ENCODE measurements around the gene DNPH1. TPM values are rescaled to one million over a fixed set of nuclear protein-coding genes. Genes with fewer than 3 reads are reported as not detected.

DNPH1 gene
- total and polyA plus RNA-seq, 2 donors (not counting 3 experiments of a cell fraction or from before 2014, with no cell fraction given) = 37.7 to 120 TPM

DNA sequence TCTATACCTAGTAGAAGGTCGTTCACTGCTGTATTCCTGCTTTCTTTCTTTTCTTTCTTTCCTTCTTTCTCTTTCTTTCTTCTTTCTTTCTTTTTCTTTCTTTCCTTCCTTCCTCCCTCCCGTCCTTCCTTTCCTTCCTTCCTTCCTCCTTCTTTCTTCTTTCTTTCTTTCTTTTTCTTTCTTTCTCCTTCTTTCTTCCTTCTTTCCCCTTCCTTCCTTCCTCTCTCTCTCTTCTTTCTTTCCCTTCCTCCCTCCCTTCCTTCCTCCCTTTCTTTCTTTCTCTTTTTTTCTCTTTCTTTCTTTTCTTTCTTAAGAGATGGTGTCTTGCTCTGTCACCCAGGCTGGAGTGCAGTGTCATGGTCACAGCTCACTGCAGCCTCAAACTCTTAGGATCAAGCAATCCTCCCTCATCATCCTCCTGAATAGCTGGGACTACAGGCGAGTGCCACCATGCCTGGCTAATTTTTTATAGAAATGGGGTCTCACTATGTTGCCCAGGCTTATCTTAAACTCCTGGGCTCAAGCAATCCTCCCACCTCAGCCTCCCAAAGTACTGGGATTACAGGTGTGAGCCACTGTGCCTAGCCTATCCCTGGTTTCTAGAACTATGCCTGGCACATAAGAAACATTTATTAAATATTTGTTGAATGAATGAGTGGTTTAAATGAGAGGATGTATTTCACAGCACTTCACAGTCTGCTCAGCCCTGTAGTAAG lies 2.6 kb upstream of the DNPH1 start:
- no peak overlapping the region for H2AFZ ChIP-seq (ENCODE audit: low read depth, low read length)
- CTCF ChIA-PET = no interaction called here
- H3K4me1 ChIP-seq (ENCODE audit: control insufficient read depth, extremely low read depth, insufficient read depth, low read length) = peaks cover 3% of the 10 kb centered on the region
- POLR2A ChIA-PET = no interaction called here
- H3K36me3 ChIP-seq (ENCODE audit: control insufficient read depth in 2 of 2, extremely low read depth in 1 of 2, insufficient read depth in 2 of 2, low read length in 2 of 2) = no peaks in the 10 kb centered on the region
- H3K4me3 ChIP-seq (replicated peaks in 1 of 3; ENCODE audit: insufficient read depth in 1 of 3, low read depth in 1 of 3, low read length in 3 of 3) = no peak overlapping the region
- DNase-seq (ENCODE audit: low read depth, low spot score) (no peak), FAIRE-seq (no peak)
- BruUV-seq (replicated peaks) = no TSS peak
- H3K27me3 ChIP-seq (ENCODE audit: control insufficient read depth in 2 of 2, insufficient read depth in 2 of 2, low read length in 2 of 2) = peaks cover 12 to 15% of the 10 kb centered on the region in 2 experiments
- H3K4me2 ChIP-seq (ENCODE audit: insufficient read depth, low read length) = no peak overlapping the region
- no peaks in the 10 kb centered on the region for H4K20me1 ChIP-seq (replicated peaks; ENCODE audit: control insufficient read depth, extremely low read depth, insufficient read depth, low read length)
- dilution Hi-C loops (cut with MboI; ENCODE audit: extremely low pct_ligation_motif_present, low sequenced_read_pairs) (no loop called here), intact Hi-C loops (cut with micrococcal nuclease) (no loop called here)
- H3K79me2 ChIP-seq (ENCODE audit: control insufficient read depth, insufficient read depth, low read length) = peaks cover 3% of the 10 kb centered on the region
- H3K9me1 ChIP-seq (replicated peaks; ENCODE audit: control insufficient read depth, extremely low read depth, insufficient read depth, low read length) = no peaks in the 10 kb centered on the region
- H3K9ac ChIP-seq (replicated peaks; ENCODE audit: extremely low read depth, insufficient read depth, low read length) = no peak overlapping the region
- no peaks in the 10 kb centered on the region for H3K9me3 ChIP-seq (replicated peaks; ENCODE audit: control insufficient read depth, insufficient read depth, low read length)
- H3K27ac ChIP-seq (ENCODE audit: insufficient read depth, low read depth, low read length) = no peak overlapping the region
- no peak for TF ChIP-seq GATA2 (IDR thresholded peaks at IDR 0.05; ENCODE audit: insufficient read depth, insufficient read length, low read depth, low read length)

DNA sequence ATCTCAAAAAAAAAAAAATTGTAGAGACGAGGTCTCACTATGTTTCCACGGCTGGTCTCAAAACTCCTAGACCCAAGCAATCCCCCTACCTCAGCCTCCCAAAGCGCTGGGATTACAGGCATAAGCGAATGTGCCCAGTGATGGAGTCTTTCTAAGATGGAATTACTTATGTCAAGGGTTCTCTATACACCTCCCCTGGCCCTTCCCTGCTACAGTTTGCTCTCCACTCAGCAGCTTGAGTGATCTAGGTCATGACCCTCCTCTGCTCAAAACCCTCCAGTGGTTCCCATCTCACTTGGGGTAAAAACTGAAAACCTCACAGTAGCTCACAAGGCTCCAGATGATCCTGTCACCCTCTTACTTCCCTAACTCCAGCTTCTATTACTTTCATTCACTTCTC lies 1.8 kb upstream of the DNPH1 start:
- intact Hi-C loops (cut with micrococcal nuclease) = no loop called here
- FAIRE-seq (no peak), DNase-seq (ENCODE audit: low read depth, low spot score) (no peak)
- no TSS peak for BruUV-seq (replicated peaks)
- no peak overlapping the region for H3K27ac ChIP-seq (ENCODE audit: insufficient read depth, low read depth, low read length)
- TF ChIP-seq, protein P1, sequence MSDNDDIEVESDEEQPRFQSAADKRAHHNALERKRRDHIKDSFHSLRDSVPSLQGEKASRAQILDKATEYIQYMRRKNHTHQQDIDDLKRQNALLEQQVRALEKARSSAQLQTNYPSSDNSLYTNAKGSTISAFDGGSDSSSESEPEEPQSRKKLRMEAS (IDR thresholded peaks at IDR 0.05; ENCODE audit: insufficient read depth, insufficient read length) = no peak
- no peak for TF ChIP-seq FOS (IDR thresholded peaks at IDR 0.05; ENCODE audit: borderline replicate concordance, insufficient read depth, low read length)
- H3K36me3 ChIP-seq (ENCODE audit: control insufficient read depth in 2 of 2, extremely low read depth in 1 of 2, insufficient read depth in 2 of 2, low read length in 2 of 2) = no peaks in the 10 kb centered on the region
- no peaks in the 10 kb centered on the region for H3K9me3 ChIP-seq (replicated peaks; ENCODE audit: control insufficient read depth, insufficient read depth, low read length)
- no peak overlapping the region for H3K4me3 ChIP-seq (replicated peaks in 1 of 3; ENCODE audit: insufficient read depth in 1 of 3, low read depth in 1 of 3, low read length in 3 of 3)
- H3K27me3 ChIP-seq (ENCODE audit: control insufficient read depth in 2 of 2, insufficient read depth in 2 of 2, low read length in 2 of 2) = peaks cover 8 to 15% of the 10 kb centered on the region in 2 experiments
- dilution Hi-C loops (cut with MboI; ENCODE audit: extremely low pct_ligation_motif_present, low sequenced_read_pairs) = no loop called here
- no peaks in the 10 kb centered on the region for H3K9me1 ChIP-seq (replicated peaks; ENCODE audit: control insufficient read depth, extremely low read depth, insufficient read depth, low read length)
- H3K4me2 ChIP-seq (ENCODE audit: insufficient read depth, low read length) = no peak overlapping the region
- H3K79me2 ChIP-seq (ENCODE audit: control insufficient read depth, insufficient read depth, low read length) = peaks cover 3% of the 10 kb centered on the region
- H2AFZ ChIP-seq (ENCODE audit: low read depth, low read length) = no peak overlapping the region
- no peak overlapping the region for H3K9ac ChIP-seq (replicated peaks; ENCODE audit: extremely low read depth, insufficient read depth, low read length)
- H4K20me1 ChIP-seq (replicated peaks; ENCODE audit: control insufficient read depth, extremely low read depth, insufficient read depth, low read length) = no peaks in the 10 kb centered on the region
- H3K4me1 ChIP-seq (ENCODE audit: control insufficient read depth, extremely low read depth, insufficient read depth, low read length) = peaks cover 3% of the 10 kb centered on the region
- ChIA-PET POLR2A (no interaction called here), CTCF (no interaction called here)
